Activated CD8-positive, alpha-beta memory T cell treated with anti-CD3 and anti-CD28 coated beads, Interleukin-2, amount 50 U/mL, for 24 hours (primary cell): ENCODE data around the gene MOGAT3.
"Not testable (repeated sequence)": the region's sequence is repeated elsewhere in the genome, so short reads cannot be mapped to it uniquely, and the experiment has no call there.

Experiments used
- DNase-seq: peaks from one replicate; pipeline ENCODE4 v3.0.0-alpha.2; 2020; ENCODE audit errors: extremely low read depth

Gene MOGAT3

DNA sequence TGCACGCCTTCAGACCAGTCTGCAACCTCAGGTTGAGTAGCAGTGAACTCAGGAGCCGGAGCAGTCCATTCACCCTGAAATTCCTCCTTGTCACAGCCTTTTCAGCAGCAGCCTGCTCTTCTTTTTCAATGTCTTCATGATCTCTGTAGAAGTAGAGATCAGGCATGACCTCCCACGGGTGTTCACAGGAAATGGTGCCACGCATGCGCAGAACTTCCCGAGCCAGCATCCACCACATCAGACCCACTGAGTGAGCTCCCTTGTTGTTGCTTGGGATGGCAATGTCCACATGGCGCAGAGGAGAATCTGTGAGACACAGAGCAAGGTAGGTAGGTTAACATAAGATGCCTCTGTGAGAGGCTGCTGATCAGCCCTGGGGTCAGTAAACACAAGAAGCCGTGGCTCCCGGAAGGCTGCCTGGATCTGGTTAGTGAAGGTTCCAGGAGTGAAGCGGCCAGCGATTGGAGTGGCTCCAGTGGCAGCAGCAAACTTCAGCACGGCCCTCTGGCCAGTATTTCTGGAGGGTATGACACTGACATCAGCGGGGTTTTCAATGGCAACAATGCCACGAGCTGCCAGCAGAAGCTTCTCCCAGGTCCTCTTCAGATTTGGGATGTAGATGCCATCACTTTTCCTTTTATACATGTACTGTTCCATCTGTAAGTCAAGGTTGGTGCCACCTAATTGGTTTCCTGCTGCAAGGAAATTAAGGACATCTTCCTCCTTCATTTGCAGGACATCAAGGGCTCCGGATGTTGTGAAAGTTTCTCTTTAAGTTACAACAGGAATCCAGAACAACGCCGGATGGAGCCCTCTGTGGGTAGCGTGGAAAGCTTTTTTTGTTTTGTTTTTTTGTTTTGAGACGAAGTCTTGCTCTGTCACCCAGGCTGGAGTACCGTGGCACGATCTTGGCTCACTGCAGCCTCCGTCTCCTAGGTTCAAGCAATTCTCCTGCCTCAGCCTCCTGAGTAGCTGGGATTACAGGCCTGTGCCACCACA is 3.2 kb upstream of the MOGAT3 start:
- DNase-seq, result not testable (repeated sequence)

DNA sequence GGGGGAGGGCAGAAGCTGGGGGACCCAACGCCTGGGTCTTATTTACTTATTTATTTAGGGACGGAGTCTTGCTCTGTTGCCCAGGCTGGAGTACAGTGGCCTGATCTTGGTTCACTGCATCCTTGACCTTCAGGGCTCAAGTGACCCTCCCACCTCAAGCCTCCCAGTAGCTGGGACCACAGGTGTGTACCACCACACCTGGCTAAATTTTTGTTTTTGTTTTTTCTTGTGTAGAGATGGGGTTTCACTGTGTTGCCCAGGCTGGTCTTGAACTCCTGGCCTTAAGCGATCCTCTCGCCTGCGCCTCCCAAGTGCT is 1.7 kb upstream of the MOGAT3 start:
- no peak for DNase-seq

DNA sequence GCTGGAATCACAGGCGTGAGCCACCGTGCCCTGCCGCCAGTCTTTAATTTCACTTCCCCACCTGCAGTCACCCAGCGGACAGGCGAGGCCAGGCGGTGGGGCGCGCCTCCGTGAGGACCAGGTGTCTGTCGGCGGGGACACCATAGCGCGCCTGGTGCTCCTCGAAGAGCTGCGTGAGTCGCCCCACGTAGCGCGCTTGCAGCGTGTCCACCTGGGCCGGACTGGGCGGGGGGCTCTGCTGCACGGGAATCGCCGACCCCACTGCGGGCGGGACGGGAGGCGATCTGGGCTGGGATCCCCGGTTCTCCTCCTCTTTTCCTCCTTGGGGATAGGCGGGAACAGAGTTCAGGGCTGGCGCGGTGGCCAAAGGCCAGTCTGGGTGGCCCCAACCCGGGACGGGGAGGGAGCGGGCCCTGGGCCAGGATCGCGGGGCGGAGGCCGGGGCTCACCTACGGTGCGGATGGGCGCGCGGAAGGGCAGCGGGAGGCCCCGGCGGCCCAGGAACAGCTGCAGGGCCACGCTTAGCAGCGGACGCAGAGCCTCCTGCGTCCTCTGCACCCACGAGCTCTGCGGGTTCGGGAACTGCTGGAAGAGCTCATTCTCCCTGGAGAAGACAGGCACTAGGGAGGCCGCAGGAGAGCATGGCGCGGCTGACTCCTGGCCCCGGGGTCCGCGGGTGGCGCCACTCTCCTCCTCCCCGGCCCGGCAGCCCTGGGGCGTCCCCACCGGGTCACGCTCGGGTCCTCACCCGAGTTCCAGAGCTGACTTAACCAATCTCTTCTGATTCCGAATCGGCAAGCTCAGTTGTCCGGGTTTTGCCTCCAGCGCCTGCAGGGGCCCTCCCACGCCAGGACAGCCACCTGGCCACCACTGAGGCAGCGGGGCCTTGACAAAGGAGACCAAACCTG is 1.1 kb upstream of the MOGAT3 start:
- DNase-seq, result no peak

DNA sequence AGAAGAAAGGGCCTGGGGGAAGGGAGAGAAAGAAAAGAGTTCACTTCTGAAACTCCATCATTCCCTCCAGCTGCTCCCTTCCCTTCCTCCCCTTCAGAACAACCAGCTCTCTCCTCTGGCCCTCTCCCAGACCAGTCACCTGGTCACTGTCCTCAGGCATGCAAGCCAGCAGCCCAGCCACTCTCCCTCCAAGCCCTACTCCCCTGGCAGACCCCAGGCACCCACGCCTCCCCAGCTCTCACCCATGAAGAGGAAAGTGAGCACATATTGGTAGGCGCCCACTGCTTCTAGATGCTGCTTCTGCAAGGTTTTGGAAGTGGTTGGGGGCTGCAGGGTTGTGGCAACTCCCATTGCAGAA is 353 bp downstream of the MOGAT3 start:
- no peak for DNase-seq

DNA sequence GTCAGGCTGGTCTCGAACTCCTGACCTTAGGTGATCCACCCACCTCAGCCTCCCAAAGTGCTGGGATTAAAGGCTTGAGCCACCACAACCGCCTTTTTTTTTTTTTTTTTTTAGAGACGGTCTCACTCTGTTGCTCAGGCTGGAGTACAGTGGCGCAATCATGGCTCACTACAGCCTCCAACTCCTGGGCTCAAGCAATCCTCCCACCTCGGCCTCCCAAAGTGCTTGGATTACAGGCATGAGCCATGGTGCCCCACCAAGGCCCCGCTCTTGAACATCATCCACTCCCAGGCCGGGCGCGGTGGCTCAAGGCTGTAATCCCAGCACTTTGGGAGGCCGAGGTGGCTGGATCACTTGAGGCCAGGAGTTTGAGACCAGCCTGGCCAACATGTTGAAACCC is 1.3 kb downstream of the MOGAT3 start:
- not testable (repeated sequence) for DNase-seq

DNA sequence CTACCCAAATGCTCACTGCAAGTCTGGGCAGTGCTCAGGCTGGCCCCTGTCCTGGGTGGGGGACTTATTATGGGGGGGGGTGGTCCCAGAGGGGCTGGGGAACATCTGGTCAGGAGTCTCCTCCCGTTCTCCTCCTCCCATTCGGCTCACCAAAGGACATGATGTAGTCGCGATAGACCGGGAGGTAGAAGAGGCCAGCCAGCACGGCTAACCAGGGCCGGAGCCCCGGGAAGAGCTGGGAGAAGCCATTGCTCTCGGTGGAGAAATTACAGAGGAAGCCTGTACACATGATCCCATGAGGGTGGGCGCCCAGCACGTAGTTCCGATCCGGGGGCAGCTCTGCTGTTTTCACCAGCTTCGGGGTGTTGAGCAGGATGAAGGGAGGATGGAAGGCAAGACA is 2.4 kb downstream of the MOGAT3 start:
- no peak for DNase-seq

DNA sequence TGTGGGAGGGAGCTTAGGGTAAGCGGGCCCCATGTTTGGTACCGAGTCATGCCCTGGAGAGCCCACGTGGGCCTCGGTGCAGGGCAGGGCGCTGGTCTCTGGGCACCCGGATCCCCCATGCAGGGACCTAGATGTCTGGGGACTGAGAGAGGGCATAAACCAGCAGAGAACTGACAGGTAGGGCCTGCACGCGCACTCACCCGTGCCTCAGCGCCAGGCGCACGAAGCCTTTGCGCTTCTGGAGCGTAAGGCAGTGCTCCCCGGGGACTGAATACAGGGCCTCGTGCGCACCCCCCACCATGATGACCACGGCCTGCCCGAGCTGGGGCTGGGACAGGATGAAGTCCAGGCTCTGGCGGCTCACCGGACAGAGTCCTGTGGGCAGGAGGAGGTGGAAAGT is 2.8 kb downstream of the MOGAT3 start:
- DNase-seq, result no peak

DNA sequence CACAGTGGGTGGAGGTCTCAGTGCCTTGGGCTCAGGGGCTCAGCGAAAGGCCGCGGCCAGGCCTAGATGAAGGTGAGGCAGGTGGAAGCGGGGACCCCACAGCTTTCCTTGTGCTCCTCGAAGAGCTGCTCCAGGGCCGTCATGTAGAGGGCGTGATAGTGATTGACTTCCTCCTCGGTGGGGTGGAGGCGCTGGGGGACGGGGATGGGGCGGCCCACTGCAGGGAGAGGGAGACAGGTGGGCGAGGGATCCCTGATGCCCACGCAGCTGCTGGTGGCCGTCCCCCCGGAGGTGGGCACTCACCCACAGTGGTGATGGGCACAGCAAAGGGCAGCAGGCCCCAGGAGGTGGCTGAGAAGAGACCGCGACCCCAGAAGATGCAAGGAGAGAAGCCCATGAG is 5.0 kb downstream of the MOGAT3 start:
- no peak for DNase-seq

DNA sequence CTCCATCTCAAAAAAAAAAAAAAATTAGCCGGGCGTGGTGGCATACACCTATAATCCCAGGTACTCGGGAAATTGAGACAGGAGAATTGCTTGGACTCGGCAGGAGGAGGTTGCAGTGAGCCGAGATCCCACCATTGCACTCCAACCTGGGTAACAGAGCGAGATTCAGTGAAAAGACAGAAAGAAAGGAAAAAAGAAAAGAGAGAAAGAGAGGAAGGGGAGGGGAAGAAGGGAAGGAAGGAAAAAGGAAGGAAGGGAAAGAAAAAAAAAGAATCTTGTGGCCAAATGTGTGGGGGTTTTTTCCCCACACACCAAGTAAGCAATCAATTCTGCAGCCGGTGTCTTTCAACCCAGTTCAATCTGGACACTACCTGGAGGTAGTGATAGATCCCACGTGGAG is 11.7 kb downstream of the MOGAT3 start:
- no peak for DNase-seq

DNA sequence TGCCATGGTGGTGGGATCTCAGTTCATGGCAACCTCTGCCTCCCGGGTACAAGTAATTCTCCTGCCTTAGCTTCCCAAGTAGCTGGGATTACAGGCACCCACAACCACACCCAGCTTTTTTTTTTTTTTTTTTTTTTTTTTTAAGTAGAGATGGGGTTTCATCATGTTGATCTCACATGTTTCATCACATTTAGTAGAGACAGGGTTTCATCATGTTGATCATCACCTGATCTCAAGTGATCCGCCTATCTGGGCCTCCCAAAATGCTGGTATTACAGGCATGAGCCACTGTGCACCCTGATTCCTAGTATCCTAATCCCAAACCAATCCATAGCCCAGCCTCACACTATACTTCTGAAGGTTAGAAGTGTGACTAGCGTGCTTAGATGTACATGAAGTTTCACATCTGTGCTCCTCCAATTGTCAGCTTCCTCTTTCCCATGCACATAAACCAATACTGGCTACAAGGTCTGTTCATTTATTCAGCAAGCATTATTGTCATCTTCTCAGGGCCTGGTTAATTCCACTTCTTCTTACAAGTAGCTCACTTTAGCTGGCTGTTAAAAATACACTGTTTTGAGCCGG is 13.9 kb downstream of the MOGAT3 start:
- DNase-seq, result no peak

DNA sequence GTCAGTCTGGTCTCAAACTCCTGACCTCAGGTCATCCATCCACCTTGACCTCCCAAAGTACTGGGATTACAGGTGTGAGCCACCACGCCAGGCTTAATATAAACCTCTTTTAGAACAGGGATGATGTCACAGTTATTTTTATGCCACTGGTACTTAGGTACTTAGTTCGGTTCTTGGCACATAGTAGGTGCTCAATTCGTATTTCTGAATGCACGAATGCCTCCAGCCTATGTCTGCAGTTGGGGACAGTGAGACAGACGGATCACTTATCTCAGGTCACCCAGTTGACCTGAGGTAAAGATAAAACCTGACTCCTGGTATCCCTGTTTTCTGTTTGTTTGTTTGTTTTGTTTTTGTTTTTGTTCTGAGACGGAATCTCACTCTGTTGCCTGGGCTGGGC is 14.6 kb downstream of the MOGAT3 start:
- no peak for DNase-seq

DNA sequence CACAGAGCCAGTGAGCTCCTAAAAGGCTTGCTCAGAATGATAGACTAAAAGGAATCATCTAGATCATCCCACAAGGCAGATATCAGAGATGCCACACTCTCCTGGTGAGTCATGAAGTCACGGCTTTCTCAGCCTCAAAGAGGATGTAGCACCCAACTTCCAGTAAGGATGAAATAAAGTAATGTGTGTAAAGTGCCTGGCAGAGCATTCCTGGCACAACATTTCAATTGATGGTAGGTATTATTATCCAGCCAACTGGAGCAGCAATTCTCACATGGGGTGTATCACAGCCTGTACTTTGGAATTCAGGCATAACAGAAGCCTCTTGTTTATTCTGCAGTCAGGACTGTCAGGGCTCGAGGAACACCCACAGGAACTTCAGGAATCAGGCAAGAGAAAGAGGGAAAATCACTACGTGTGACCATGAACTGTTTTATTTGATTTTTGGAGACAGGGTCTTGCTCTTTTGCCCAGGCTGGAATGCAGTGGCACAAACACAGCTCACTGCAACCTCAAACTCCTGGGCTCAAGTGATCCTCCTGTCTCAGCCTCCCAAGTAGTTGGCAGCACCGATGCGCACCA is 15.5 kb downstream of the MOGAT3 start:
- DNase-seq, result no peak

DNA sequence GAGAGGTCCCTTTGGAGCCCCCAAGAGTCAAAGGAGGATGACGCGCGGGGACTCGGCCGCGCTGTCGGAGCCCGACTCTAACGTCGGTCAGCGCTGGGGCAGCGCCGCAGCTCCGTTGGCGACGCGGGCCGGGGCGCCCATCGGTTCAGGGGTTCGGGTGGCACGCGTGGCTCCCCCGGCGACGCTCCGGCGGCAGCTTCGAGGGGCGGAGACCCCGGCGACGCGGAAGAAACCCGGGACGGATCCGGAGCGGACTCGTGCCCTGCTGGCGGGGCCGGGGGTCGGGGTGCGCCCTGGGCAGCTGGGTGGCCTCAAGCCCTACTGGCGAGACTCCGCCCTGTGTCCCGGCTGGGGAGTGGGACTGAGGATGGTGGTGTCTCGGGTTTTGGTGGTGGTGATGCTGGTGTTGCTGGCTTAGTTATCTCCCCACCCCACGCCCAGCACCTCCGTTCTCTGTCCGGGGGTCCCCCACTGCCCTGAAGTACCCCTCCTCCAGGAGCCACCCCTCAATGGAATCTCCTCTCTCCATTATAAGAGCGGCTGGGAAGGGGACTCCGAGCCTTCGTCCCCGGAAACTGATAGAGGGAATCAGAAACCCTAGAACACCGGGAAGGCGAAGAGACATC is 20.6 kb downstream of the MOGAT3 start, which contains the start of gene NAT16:
TSS of gene NAT16 (minus strand) at position 164 of the 626 bp plus-strand sequence. CDS start 5,486 bp downstream, outside the sequence.
- DNase-seq, result no peak

DNA sequence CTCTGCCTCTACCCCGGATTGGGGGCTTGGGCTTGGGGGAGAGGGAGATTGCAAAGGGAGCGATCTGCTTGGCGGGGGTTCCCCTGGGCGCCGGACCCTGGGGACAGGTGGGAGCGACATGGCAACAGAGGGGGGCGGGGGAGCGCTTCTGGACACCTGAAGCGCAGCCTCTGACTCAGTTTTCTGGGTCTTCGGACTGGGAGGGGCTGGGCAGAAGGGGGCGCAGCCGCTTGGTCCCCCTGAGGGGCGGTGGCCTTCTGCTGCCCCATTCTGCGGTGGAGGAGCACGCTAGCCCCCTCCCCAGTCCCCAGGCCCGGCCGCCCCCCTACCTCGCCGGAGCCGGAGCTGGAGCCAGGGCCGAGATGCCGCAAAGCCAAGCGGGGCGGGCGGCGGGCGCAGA is 21.1 kb downstream of the MOGAT3 start:
- no peak for DNase-seq

DNA sequence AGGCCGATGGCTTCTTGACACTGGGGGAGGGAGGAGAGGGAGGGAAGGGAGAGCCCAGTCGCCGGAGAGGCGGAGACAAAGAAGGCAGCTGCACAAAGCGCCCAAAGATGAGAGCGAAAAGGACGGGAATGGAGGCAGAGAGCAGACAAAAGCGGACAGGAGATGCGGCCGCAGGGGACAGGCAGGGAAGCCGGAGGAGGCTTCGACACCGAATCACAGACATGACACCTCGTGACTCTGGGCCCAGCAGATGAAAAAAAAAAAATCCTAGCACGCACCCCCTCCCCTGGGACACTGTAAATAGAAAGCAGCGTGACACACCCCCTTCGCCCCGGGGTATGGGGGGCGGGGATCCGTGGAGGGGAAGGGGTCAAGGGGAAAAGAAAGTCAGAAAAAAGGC is 21.7 kb downstream of the MOGAT3 start:
- DNase-seq, result no peak

DNA sequence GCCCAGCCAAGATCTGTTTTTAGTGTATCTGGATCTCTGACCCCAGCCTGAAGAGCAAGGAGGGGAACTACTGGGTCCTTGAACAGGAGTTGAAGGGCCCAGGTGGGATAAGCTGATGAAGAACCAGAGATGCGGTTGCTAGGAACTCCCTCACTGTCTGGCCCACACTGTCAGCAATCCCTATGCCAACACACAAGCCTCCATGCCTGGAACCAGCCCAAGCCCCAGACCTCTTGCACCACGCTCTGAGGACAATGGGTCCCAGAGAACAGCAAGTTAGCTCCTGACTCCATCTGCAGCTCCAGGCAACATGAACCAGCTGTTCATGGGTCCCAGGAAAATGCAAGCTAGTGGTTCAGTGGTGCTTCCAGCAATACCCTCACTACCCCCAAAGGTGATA is 23.2 kb downstream of the MOGAT3 start:
- no peak for DNase-seq

DNA sequence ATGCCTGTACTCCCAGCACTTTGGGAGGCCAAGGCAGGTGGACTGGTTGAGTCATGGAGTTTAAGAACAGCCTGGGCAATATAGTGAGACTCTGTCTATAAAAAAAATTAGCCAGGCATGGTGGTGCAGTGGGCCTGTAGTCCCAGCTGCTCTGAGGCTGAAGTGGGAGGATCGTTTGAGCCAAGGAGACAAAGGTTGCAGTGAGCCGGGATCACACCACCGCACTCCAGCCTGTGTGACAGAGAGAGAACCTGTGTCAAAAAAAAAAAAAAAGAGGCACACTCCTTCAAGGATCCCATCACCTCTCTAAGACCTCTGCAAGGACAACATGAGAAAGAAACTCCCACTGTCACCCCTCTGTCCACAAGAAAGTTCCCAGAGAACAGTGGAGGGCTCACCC is 25.2 kb downstream of the MOGAT3 start:
- DNase-seq, result no peak

DNA sequence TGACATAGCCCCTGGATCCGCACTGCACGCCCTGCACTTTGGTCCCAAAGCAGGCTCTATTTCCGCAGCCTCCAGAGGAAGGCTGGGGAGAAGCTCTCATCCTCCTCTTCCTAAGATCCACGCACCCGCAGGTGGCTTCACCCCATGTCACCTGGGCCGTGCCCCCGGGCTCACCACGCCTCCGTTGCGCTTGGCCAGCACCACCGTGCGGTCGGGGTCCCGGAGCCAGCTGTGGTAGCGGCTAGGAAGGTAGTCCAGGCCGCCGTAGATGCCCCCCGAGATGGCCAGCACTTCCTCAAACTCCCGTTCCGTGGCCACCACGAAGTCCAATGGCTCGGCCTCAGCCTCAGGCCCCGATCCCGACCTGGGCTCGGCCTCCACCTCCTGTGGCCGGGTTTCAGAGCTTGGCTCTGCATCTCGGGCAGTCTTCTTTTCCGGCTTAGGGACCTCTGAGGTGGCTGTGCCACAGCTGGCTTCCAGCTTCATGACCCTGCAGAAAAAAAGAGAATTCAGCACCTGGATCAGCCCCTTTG is 26.4 kb downstream of the MOGAT3 start:
- DNase-seq, result no peak

DNA sequence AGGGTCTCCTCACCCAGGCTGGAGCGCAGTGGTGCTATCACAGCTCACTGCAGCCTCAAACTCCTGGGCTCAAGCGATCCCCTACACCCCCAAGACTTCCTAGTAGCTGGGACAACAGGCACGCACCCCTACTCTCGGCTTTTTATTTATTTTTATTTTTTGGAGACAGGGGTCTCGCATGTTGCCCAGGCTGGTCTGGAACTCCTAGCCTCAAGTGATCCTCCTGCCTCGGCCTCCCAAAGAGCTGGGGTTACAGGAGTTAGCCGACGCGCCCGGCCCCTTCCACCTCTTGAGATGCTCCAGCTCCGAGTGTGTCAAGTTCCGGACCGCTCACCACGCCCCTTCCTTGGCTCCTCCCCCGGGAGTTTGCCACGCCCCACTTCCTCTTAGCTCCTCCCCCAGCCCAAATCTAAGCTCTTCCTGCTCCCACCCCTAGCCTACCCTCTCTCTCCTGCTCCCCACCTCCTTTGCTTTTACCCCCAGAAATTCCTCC is 27.0 kb downstream of the MOGAT3 start:
- DNase-seq, result peak; percentile 29

DNA sequence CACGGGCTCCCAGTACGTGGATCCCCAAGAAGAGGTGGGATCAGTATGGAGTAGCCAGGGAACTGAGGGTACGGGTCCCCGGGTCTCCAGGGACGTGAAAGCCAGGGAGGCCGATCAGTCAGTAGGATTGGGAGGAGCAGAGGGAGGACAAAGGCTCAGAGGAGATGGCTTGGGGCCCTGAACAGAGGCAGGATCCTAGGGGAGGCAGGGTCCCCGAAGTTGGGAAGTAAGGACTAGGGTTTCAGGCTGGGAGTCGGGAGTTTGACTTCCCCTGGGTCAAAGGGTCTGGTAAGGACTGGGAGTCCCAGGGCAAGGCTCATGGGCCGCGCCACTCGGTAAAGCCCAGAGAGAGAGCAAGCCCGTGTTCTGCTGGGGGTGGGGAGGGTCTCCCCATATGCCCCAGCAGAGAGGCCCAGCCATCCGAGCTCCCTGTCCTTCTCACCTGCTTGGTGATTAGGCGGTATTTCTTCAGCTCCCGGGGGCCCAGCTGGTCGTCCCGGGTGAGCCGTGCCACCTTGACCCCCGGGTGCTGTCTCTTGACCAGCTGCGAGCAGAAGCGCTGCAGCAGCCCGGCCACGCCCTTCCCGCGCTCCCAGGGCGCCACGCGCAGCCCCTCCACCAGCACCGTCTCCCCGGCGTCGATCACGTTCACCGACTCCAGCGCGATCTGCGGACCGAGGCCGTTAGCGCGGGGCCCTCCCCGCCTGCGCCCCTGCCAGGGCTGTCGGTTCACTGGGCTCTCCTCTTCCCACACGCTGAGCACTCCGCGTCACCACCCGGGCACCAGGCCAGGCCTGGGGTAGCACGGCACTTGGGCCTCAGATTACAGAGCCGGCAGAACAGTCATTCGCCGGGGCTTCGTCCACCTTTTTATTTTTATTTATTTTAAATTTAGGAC is 27.7 kb downstream of the MOGAT3 start:
- DNase-seq, result no peak
